Activated CD8-positive, alpha-beta memory T cell treated with anti-CD3 and anti-CD28 coated beads for 48 hours (primary cell): ENCODE measurements around the gene LYAR.
A peak's percentile ranks its signal among the peaks of the same experiment; 100 is the strongest.
"Not testable (repeated sequence)": the region's sequence is repeated elsewhere in the genome, so short reads cannot be mapped to it uniquely, and the experiment has no call there.

Experiments
- DNase-seq, 3 experiments: peaks; one replicate each; pipeline ENCODE4 v3.0.0-alpha.2; 2020; ENCODE audit warnings: low read depth in 2 of 3, low spot score in 2 of 3

LYAR gene

DNA sequence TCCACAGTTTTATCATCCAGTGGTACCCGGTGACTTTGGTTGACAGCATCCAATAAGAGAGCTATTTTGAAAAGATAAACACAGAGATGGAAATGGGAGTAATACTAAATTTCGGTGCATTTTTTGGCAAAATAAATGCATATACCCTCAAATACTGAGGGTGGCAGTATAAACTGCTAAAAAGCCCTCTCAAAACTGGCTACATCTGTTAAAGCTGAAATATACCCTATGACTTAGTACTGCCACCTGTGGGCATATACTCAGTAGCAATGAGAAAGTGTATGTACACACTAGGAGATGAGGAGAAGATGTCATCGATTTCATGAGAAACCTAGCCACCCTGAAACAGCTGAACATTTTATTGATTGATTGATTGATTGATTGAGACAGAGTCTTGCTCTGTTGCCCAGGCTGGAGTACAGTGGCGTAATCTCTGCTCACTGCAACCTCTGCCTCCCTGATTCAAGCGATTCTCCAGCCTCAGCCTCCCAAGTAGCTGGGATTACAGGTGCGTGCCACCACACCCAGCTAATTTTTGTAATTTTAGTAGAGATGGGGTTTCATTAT, 29.7 kb downstream of the LYAR start:
- DNase-seq, result no peak

DNA sequence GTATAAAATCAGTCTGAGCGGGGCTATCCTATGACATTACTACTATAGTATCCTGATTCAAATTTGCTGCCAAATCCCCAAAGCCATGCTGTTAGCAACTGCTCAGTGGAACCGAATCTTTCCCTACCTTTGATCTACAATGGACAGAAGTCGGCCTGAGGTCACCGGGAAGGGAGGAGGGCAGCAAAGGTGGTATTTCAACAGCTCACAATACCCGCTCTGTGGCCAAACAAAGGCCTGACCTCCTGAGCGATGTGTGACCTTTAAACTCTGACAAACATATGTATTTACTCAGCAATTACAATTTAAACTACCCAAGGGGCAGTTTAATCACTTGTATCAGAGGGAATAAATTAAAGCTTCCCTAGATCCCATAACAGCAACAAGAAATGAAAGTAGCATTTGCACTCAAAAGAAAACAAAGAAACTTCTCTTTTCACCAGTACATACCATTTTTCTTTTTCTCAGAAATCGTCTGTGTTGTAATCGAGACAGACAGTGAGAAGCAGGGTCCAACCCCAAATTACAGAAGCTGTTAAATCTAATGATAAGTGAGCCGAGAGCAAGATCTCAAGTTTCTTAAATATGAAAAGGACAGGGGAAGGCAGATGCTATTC, 30.4 kb downstream of the LYAR start:
- no peak for DNase-seq

DNA sequence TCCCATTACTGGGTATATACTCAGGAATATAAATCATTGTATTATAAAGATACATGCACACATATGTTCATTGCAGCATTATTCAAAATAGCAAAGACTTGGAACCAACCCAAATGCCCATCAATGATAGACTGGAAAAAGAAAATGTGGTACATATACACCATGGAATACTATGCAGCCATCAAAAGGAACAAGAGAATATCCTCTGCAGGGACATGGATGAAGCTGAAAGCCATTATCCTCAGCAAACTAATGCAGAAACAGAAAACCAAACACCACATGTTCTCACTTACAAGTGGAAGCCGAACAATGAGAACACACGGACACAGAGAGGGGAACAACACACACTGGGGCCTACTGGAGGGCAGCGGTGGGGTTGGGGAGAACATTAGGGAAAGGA, 32.2 kb downstream of the LYAR start:
- DNase-seq, result not testable (repeated sequence)

DNA sequence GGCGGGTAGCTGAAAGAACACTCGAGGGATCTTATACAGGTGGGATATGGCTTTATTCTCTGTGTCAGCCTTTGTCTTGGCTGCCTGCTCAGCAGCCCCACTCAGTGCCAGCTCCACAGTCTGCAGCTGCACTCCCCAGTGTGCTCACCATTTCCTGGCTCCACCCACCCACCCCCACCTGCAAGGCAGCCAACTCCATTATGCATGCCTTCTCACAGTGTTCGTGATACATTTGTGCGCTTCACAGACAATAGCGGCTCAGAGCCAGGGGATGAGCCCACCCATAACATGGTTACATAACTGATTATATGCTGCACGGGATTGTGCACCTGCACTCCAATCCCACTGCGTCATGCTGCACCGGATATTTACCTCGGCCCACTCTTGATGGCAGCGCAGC, 33.2 kb downstream of the LYAR start:
- DNase-seq, result no peak

DNA sequence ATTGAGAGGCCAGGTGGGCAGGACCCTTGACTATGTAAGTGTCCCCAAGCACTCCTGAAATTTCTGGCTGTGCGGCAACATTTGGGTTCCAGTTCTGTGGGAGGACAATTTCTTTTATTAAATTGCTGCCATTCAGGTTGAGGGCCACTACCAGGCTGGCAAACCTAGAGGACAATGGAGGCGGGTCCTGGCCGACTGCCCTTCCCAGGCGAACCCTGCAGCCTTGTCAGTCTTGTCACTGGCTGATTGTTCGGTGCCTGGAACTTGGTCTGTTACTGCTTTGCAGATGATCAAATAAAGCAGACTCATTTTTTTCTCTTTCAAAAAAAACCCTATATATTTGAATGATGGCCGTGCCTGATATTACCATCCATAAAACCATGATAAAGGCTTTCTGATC, 35.3 kb downstream of the LYAR start:
- no peak for DNase-seq

DNA sequence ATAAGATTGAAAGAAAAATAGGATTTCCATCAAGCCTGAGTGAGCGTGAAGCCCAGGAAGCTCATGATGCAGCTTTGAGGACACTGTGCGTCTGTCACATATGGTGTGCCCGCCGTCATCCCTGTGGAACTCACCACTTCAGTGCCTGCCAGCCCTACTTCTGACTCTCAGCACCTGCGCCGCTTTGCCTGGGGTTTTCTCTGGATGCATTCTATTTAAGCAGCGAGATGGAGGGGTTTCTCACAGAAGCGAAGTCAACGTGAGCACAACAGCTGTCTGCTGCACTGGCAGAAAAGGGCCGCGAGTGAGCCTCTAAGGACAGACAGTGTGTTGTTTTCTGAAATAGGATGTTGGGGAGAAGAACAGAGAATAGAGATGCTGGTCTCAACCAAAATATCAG, 35.8 kb downstream of the LYAR start:
- DNase-seq, result no peak

DNA sequence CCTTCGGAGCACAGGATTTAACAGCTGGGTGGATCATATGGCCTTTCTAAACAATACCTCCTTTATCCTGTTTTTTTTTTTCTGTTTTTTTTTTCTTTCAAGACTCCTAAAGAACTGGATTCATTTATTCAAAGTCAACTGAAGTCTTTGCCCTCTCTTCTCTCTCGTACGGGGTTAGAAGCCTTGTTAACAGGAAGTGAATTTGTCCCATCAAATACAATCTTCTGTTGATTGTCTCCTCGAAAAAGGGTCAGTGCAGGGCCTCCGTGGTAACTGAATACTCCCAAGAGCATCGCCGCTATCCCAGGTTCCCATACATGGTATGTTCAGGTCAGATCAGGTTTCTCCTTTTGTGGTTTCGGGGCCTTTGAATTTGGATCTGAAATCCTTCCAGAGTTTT, 40.1 kb downstream of the LYAR start:
- no peak for DNase-seq

DNA sequence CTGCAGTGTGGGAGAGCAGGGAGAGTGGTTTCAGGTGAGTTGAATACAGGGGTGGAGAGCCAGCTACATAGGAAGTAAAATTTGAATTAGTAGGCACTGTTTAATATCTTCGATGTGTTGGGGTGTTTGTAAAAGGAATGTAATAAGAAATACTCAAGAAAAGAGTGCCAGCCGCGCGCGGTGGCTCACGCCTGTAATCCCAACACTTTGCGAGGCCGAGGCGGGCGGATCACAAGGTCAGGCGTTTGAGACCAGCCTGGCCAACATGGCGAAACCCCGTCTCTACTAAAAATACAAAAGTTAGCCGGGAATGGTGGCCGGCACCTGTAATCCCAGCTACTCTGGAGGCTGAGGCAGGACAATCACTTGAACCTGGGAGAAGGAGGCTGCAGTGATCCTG, 40.6 kb downstream of the LYAR start:
- not testable (repeated sequence) for DNase-seq

DNA sequence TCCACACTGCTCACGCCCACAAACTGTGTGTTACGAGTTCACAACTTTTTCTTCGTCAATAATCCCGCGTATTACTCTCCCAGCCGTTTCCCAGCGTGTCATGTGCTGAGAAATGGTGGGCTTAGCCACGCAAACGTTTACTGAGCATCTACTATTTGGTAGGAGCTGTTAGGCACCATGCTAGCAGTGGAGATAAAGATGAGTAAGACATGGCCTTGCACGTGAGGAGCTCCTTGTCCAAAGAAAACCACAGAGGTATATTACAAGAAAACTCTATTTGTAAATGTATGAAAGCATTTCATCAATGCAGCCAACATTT, 41.1 kb downstream of the LYAR start:
- no peak for DNase-seq

DNA sequence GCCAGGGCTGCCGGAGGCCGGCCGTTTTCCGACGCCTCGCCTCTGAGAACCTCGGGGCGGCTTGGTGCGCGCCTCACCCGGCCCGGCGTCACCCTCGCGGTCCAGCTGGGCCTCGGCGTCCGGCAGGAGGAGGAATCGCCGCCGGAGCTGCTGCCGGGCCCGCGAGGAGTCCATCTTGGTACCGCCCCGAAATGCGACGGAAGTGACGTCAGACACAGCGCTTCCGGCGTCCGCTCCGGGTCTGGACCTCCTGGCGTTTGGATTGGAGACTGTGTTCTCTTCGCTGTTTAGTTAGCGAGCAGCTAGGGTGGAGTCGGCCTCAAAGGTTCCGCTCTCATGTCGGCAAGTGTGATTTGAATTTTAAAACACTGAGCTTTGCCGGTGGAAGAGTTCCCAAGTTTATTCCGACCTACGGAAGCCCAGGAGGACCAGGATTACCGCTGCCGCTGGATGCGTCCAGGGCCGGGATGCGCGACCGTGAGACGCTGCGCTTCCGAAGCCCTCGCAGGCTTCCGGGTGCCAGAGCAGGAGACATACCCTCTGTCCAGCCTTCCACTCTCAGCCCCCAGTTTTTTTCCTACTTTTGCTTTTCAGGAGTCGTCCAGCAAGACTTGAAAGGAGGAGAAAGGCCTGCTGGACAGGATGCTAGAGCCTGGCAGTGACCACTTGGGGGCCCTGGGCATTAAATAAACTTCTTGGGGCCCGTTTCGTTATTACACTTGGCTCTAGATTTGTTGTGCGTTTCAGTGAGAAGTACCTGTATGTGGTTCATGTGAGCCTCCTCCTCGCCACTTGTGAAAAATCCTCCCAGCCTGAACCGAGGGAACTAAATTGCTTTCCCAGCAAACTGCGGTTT, 41.7 kb downstream of the LYAR start, which contains the start of gene TMEM128:
Gene TMEM128, minus strand, starts transcription at position 195 of the 856 bp plus-strand sequence. Its CDS starts 21 bp downstream, at position 174.
- DNase-seq, result peak; percentile 80 to 90 (median 85)

DNA sequence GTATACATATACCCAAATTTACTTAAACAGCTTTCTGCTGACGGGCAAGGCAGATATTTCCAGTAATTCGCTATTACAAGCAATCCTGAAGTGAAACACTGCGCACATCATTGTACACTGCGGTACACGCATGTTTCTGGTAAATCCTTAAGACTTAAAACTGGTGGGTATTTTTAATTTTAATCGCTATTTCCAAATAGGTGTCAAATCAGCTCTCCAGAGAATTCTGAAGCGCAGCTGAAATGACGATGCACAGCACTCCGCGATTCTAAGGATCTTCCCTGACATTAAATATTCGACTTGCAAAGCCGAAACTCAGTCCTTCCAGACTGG, 42.3 kb downstream of the LYAR start:
- DNase-seq, result no peak

DNA sequence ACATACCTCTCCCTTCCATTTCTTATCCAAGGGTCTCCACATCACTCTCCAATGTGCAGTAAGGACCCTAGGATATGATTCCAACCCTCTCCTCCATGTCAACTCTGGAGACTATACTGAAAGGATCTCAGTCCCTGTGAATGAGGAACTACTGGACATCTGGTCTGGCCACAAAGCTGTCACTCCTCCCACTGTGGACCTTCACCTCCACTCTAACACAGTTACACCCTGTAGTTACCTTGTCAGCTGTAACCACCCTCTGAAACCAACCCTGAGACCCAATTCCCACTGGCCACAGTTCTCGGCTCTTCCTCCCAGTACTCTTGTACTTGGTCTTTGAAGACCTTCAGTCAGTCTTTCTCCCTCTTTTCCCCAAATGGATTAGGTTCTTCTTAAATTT, 44.8 kb downstream of the LYAR start:
- no peak for DNase-seq

DNA sequence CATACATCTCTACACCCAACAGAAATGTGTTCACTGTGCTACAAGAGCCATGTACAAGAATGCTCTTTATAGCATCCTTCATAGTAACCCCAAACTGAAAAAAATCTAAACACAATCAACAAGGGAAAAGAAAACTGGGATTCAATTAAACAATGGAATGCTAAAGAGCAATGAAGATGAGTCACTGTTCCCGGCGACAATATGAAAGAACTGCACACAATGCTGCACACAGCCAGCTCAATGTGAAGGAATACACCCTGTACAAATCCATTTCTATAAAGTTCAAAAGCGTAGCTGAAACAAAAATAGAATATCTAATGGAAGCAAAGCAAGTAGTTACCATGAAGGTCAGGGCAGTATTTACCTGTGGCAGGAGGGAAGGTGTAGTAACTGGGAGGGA, 50.4 kb downstream of the LYAR start:
- not testable (repeated sequence) for DNase-seq

DNA sequence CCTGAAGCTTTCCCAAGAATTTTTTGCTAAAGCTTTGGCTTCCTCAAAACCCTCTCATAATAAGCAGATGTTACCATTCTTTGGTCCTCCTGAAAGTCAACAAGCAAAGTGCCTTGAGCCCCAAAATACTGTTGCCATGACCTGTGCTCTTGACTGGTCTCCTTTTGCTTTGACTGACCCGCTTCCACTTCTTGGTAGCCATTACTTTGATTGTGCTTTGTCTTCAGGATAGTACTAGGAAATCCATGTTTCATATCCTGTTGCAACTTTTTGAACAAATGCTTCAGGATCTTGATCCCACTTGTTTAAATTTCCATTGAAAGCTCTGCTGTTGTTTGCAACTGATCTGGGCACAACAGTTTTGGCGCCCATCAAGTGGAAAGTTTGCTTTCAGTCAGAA, 56.3 kb downstream of the LYAR start:
- DNase-seq, result no peak

DNA sequence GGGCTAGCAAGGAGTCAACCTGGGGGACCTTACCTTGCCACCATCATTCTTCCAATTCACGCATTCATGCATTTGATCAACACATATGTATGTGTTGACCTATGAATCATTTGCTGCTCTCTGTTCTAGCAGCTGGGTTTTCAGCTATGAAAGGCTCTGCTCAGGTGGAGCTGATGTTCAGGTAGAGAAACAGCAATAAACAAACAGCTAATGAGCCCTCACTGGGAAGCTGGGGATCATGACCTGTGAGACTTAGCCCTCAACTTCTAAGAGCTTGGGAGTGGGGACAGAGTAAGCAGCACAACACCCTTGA, 61.6 kb downstream of the LYAR start:
- no peak for DNase-seq

DNA sequence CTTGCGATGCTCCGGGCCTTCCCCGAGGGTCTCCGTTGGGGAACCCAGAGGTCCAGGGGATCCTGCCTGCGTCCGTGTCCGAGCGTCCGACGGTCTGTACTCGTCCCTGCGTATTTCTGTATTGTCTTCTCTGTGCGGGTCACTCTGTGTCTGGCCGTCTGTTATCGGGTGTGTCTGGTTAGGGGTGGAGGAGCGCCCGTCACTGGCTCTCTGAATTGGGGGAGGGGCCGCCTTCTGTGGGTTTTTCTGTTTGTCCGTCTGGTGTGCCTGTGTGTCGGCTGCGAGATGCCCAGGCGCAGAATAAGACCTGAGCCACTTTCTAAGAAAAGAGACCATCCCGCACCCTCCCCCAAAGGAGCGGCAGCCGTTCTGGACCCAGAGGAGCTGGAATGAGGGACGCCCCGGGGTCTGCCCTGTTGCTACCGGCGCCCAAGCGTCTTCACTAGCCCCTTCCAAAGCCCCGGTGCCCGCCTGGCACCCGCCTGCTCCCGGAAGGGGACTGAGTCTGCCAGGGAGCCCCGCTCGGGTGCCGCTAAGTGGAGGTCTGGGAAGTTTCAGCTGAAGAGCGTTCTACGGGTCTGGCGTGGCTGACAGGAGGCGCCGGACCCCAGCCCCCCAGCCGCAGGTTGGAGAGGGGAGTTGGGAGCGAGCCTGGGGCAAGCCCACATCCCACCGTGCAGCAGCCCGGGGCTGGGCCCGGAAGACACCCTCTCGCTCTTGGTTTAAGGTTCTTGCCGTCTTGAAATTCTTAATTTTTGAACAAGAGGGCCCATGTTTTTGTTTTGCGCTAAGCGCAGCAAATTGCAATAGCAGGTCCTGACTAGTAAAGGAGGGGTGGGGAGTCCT, 62.2 kb downstream of the LYAR start:
- no peak for DNase-seq

DNA sequence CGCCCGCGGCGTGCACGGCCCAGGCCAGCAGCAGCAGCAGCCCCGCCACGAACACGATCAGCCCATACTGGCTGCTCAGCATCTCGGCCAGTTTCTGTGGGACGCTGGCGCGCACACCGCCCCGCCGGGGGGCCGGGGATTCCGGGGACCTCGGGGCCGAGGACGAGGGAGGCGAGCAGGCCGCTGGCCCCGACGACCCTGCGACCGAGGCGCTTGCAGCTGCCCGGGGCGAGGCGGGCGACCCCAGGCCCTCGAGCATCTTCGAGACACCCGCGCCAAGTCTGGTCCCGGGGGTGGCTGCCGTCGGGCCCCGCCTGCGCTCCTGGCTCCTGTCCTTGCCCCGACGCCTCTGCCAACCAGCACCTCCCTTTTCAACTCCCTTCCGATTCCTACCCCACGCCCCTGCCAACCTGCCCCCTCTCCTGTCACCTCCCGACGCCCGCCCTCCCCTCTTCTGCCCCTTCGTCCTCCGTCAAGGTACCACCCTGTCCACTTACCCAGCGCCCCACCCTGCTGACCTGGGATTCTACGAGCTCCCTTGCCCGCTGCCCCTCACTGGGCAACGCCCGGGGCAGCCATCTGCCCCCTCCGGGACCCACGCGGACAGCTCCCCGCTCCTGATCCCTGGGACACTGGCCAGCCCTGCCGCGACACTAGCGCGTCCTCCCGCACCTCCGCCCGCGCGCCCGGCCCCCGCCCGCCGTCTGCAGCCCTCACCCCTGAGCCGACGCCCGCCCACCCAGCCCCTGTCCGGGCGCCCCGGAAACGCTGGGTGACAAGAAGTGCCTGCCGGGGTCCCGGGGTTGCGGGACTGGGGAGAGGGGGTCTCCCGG, 63.1 kb downstream of the LYAR start, which contains the start of gene OTOP1:
Gene OTOP1, minus strand, starts transcription at position 324 of the 833 bp plus-strand sequence. Its CDS starts 65 bp downstream, at position 259.
- no peak for DNase-seq

DNA sequence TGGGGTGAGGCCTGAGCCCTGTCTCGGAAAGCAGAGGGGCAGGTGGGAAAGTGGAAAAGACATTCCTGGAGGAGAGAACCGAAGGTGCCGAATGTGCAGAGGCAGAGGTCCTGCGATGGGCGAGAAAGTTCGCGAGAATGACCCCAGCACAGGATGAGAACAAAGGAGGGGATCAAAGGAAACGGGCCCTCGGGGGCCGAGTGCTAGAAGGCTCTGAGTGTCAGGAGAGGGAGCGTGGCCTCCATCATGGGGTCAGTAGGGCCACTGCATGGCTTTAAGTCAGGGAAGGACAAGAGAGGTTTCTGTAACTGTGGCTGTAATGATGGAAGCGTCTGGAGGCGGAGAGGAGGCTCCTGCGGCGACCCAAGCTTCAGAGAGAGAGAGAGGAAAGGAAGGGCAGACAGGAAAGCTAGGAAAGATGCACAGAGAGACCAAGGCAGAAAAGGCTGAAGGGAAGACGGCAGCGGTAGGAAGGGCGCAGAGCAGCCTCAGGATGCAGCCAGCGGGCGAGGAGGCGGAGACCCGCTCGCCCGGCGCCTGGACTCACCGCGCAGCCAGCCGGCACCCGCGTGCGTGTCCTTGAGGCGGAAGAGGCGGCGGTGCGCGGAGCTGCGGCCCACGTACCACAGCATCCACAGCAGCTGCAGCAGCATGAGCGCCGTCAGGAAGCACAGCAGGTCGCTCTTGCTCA, 63.9 kb downstream of the LYAR start:
- DNase-seq, result no peak
